D721Med (cell line): ENCODE measurements around the gene NT5C3B.
A peak's percentile ranks its signal among the peaks of the same experiment; 100 is the strongest.

Experiments used
- DNase-seq: peaks from one replicate; pipeline ENCODE4 v3.0.0; 2011; ENCODE audit warnings: low spot score; ENCODE audit not compliant: insufficient read length
- FAIRE-seq: peaks from 2 replicates; lab custom pipeline; 2011; peaks lifted over from hg19 to GRCh38; lab: Jason Lieb, UNC
- CTCF ChIP-seq: IDR thresholded peaks from 2 replicates; pipeline ENCODE4 v1.5.1; 2012; ENCODE audit warnings: mild to moderate bottlenecking, control low read depth; ENCODE audit not compliant: insufficient read depth; ENCODE audit errors: missing control alignments

NT5C3B gene

GRCh38 chr17:41786227-41787020 is 49.6 kb downstream of the NT5C3B start, which contains the start of gene JUP:
JUP (minus strand) TSS chr17:41786711; CDS start chr17:41771854, 14,857 bp downstream.
- DNase-seq, result peak; percentile 98
- FAIRE-seq, result peak; percentile 87
- TF ChIP-seq CTCF, result peak; percentile 37

GRCh38 chr17:41785859-41786226 is 50.2 kb downstream of the NT5C3B start:
- DNase-seq, result no peak
- no peak for FAIRE-seq
- TF ChIP-seq CTCF, result no peak

GRCh38 chr17:41785091-41785858 is 50.8 kb downstream of the NT5C3B start:
- DNase-seq (no peak), FAIRE-seq (no peak)
- no peak for TF ChIP-seq CTCF

- no peak for TF ChIP-seq CTCF
- no peak for FAIRE-seq
- DNase-seq, result peak; percentile 55
These were observed 51.8 kb downstream of the NT5C3B start for GRCh38 chr17:41784207-41784744.

- TF ChIP-seq CTCF, result no peak
- FAIRE-seq (no peak), DNase-seq (no peak)
These were observed 53.9 kb downstream of the NT5C3B start for GRCh38 chr17:41782142-41782541.

GRCh38 chr17:41781404-41782110 is 54.5 kb downstream of the NT5C3B start:
- no peak for DNase-seq
- FAIRE-seq, result no peak
- TF ChIP-seq CTCF, result no peak
